Mesodermal cell (in vitro differentiated cells): Measurements from ENCODE around the gene PPARG.
"Not testable (repeated sequence)": the region's sequence is repeated elsewhere in the genome, so short reads cannot be mapped to it uniquely, and the experiment has no call there.

ENCODE experiments used
- H3K27ac ChIP-seq: 2 replicates; pipeline ENCODE4 v1.7.0; 2013; ENCODE audit warnings: mild to moderate bottlenecking, low read depth, low read length, moderate library complexity; ENCODE audit not compliant: severe bottlenecking
- H3K36me3 ChIP-seq: 2 replicates; pipeline ENCODE4 v1.7.1; 2013; ENCODE audit warnings: mild to moderate bottlenecking, low read length, moderate library complexity; ENCODE audit not compliant: control insufficient read depth, insufficient read depth
- H3K4me1 ChIP-seq: one replicate; pipeline ENCODE4 v1.7.1; 2013; ENCODE audit warnings: mild to moderate bottlenecking, low read length; ENCODE audit not compliant: insufficient read depth, control insufficient read depth, poor library complexity, severe bottlenecking
- H3K4me3 ChIP-seq: 2 replicates; pipeline ENCODE4 v1.7.0; 2013; ENCODE audit warnings: low read length, control low read depth, mild to moderate bottlenecking; ENCODE audit not compliant: insufficient read depth, poor library complexity, severe bottlenecking; ENCODE audit errors: extremely low read depth
- H3K9me3 ChIP-seq: 2 replicates; pipeline ENCODE4 v1.7.1; 2013; ENCODE audit warnings: mild to moderate bottlenecking, low read length, moderate library complexity; ENCODE audit not compliant: control insufficient read depth
- WGBS, 2 experiments: methylation state at CpG; one replicate each; pipeline ENCODE4 v1.1.5; 2013; ENCODE audit warnings: missing lambda C conversion rate in 2 of 2; ENCODE audit not compliant: insufficient coverage in 2 of 2; 5-methylcytosine and 5-hydroxymethylcytosine counted together

PPARG gene

DNA sequence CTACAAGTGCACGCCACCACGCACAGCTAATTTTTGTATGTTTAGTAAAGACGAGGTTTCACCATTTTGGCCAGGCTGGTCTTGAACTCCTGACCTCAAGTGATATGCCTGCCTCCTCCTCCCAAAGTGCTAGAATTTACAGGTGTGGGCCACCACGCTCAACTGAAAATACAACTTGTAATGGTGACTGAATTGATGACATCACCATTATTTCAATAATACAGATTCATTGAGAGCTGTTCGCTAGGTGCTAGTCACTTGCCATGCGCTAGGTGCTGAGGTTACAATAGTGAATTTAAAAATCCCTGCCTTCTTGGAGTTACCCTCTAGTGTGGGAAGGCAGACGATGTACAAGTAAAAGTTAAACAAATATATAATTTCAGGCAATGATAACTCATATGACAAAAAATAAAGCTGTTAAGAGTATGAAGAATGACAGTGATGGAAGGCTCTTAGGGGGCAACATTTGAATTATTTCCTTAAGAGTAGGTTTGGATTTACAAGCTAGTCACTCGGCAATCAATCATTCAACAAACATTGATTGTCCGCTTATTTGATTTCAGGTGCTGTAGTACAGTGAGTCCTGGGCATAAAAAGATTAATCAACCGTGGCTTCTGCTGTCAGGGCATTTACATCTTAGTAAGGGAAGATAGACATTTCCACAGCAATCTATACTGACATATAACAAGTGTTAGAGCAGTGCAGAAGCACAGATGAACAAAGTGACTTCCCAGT is 9.1 kb upstream of the PPARG start:
- Histone ChIP-seq H3K27ac (no peak overlapping the region), H3K36me3 (no peaks in the 10 kb centered on the region), H3K4me1 (no peaks in the 10 kb centered on the region), H3K4me3 (no peak overlapping the region), H3K9me3 (no peaks in the 10 kb centered on the region)
- WGBS, 2 experiments = 90 to 93% methylated on average over 2 to 5 of the region's 10 CpGs

DNA sequence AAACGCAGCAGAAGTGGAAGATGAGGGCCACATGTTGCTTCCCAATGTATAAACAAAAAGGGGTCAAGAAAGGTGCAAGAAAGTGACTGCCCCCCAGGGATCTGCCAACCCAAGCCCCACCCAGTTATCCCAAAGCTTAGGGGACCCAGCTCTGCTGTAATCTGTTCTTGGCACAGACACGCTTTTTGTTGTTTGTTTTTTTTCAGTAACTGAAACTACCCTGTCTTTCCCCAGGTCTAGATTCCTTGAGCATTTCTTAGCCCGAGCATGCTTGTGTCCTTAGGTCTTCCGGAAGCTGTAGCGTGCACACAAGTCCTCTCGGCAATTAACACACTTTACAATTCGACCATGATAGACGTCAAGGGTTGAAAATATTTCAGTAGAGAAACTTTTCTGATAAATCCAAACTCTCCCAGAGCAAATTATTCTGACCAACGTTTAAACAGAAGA is 8.5 kb upstream of the PPARG start:
- H3K9me3 ChIP-seq = peaks cover 3% of the 10 kb centered on the region
- WGBS, 2 experiments = 85 to 90% methylated on average over 4 to 5 of the region's 9 CpGs
- H3K27ac ChIP-seq = no peak overlapping the region
- no peaks in the 10 kb centered on the region for H3K36me3 ChIP-seq
- no peak overlapping the region for H3K4me3 ChIP-seq
- H3K4me1 ChIP-seq = no peaks in the 10 kb centered on the region

DNA sequence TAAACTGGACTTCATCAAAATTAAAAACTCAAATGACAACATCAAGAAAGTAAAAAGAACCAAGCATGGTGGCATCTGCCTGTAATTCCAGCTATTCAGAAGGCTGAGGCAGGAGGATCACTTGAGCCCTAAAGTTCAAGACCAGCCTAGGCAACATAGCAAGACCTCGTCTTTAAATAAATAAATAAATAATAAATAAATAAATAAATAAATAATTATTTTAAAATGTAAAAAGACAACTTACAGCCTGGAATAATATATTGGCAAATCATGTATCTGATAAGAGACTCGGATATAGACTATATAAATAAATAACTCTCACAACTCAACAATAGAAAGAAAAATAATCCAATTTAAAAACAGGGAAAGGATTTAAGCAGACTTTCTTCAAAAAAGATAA is 4.3 kb upstream of the PPARG start:
- Histone ChIP-seq H3K9me3 (peaks cover 4% of the 10 kb centered on the region), H3K4me3 (no peak overlapping the region), H3K36me3 (no peaks in the 10 kb centered on the region), H3K27ac (no peak overlapping the region), H3K4me1 (no peaks in the 10 kb centered on the region)
- WGBS, 2 experiments = no CpG with 5 or more reads among the region's 2 CpGs

DNA sequence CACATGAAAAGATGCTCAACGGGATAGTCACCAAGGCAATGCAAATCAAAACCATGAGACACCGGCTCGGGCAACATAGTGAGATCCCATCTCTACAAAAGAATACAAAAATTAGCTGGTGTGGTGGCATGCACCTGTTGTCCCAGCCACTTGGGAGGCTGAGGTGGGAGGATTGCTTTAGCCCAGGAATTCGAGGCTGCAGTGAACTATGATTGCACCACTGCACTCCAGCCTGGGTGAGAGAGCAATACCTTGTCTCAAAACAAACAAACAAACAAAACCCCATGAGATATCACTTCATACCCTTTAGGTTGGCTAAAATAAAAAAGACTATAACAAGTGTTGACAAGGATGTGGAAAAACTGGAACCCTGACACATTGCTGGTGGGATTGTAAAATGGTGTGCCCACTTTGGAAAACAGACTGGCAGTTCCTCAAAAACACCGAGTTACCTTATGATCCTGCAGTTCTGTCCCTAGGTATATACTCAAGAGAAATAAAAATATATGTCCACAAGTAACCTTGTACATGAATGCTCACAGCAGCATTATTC is 3.8 kb upstream of the PPARG start:
- H3K4me1 ChIP-seq = no peaks in the 10 kb centered on the region
- peaks cover 4% of the 10 kb centered on the region for H3K9me3 ChIP-seq
- no peaks in the 10 kb centered on the region for H3K36me3 ChIP-seq
- no peak overlapping the region for H3K27ac ChIP-seq
- WGBS, 2 experiments = 40 to 100% methylated on average over 1 to 3 of the region's 5 CpGs
- no peak overlapping the region for H3K4me3 ChIP-seq

DNA sequence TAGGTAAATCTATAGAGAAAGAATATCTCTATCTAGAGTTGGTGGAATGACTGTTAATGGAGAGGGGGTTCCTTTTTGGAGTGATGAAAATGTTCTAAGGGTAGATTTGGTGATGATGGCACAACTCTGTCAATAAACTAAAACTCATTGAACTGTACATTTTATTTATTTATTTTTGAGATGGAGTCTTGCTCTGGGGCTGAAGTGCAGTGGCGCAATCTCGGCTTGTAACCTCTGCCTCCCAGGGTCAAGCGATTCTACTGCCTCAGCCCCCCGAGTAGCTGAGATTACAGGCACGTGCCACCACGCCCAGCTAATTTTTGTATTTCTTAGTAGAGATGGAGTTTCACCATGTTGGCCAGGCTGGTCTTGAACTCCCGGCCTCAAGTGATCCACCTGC is 3.1 kb upstream of the PPARG start:
- H3K9me3 ChIP-seq, H3K4me3 ChIP-seq, H3K4me1 ChIP-seq, H3K27ac ChIP-seq, H3K36me3 ChIP-seq: not testable (repeated sequence)
- 92 to 100% methylated on average over 6 to 7 of the region's 7 CpGs for WGBS, 2 experiments

DNA sequence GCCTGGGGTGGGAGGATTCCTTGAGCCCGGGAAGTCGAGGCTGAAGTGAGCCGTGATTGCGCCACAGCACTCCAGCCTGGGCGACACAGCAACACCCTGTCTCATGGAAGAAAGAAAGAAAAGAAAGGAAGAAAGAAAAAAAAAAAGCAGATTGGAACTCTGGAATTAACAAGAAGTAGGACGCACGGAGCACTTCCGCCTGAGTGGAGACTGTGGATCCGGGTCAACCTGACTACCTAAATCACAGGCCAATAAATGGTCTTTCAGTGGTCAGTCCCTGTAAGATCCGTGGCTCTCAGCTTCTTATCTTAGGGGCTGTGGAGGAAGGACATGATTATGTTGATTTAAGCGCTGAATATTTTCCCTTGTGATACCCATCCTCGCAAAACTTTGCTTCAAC is 2.4 kb upstream of the PPARG start:
- Histone ChIP-seq H3K27ac (no peak overlapping the region), H3K4me1 (no peaks in the 10 kb centered on the region), H3K36me3 (no peaks in the 10 kb centered on the region), H3K4me3 (no peak overlapping the region), H3K9me3 (peaks cover 4% of the 10 kb centered on the region)
- 85 to 98% methylated on average over 8 to 9 of the region's 12 CpGs for WGBS, 2 experiments

DNA sequence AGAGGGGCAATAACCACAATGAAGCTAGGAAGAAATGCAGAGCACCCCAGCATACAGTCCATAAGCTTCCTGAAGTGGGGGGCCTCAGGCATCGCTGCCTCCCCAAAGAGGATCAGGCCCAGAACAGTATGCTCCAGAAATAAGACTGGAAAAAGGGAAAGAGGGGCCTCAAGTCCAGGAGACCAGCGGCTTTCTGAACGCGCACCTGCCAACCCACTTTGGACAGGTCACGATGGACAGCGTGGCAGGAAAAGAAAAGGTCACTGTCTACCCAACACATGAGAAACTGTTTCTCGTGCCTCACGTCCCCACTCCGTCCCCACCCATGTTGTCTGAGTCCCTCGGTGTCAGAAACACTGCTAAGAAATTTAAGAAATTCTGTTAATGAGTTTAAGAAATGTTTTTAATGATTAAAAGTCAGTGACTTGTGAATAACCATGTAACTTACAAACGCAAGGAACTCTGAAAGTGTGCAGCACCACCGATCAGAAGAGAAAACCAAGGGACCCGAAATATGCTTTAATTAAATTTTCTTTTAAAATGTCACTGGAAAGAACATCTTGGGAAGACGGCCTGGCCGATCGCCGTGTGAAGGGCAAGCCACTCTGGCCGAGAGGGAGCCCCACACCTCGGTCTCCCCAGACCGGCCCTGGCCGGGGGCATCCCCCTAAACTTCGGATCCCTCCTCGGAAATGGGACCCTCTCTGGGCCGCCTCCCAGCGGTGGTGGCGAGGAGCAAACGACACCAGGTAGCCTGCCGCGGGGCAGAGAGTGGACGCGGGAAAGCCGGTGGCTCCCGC is 1.7 kb upstream of the PPARG start:
- peak overlapping the region; percentile 23 for H3K4me3 ChIP-seq
- no peak overlapping the region for H3K27ac ChIP-seq
- H3K36me3 ChIP-seq = no peaks in the 10 kb centered on the region
- no peaks in the 10 kb centered on the region for H3K4me1 ChIP-seq
- WGBS, 2 experiments = 21 to 47% methylated on average over 19 to 22 of the region's 33 CpGs
- H3K9me3 ChIP-seq = peaks cover 4% of the 10 kb centered on the region

DNA sequence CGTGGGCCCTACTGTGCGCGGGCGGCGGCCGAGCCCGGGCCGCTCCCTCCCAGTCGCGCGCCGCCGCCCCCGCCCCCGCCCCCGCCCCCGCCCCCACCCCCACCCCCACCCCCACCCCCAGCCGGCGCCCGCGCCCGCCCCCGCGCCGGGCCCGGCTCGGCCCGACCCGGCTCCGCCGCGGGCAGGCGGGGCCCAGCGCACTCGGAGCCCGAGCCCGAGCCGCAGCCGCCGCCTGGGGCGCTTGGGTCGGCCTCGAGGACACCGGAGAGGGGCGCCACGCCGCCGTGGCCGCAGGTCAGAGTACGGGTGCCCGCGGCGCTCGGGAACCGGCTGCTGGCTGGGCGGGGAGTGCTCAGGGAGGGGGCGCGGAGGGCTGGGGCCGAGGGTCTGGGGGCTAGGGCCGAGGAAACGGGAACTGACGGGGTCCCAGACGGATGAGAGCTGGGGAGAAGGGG is 1.1 kb upstream of the PPARG start:
- H3K36me3 ChIP-seq = no peaks in the 10 kb centered on the region
- H3K27ac ChIP-seq = no peak overlapping the region
- peaks cover 4% of the 10 kb centered on the region for H3K9me3 ChIP-seq
- 0 to 3% methylated on average over 5 to 14 of the region's 63 CpGs for WGBS, 2 experiments
- no peaks in the 10 kb centered on the region for H3K4me1 ChIP-seq
- H3K4me3 ChIP-seq = peak overlapping the region; percentile 59

DNA sequence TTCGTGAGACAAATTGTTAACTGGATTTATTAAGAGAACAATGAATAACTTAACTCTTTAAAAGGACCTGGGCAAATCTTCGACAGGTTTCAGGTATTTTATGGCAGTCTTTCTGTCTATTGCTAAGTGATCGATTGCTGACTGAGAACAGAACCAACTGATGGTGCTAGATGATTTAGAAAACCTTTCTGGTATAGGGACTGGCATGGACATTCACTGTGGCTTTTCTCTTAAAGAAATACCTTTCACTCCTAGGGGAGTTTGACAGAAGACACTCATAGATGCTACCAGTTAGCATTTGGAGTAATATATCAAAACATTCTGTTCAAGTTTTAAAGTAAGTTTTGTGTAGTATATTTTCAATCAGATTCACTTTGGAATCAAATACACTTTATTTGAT is 654 bp downstream of the PPARG start:
- Histone ChIP-seq H3K36me3 (no peaks in the 10 kb centered on the region), H3K9me3 (peaks cover 4% of the 10 kb centered on the region), H3K4me1 (no peaks in the 10 kb centered on the region), H3K27ac (no peak overlapping the region), H3K4me3 (no peak overlapping the region)
- 60% methylated on average over 2 of the region's 3 CpGs; no CpG with 5 or more reads in 1 of the 2 experiments for WGBS, 2 experiments

DNA sequence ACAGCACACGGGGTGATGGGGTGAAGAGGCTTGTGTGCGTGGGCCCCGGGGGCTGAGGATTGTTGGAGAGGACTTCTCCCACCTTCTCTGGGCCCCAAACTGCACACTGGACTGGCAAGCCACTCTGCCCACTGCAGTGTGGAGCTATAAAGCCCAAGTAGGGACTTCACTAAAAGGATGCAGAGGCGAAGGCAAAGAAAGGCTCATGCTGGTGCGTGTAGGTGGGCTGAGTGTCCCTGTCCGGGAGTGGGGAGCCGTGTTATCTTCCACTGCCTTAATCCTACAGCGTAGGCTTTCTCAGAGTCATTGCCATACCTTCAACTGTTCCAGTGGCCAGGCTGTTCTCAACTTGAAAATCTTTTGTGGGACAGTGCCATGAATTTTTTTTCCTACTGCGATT is 3.9 kb downstream of the PPARG start:
- Histone ChIP-seq H3K4me1 (no peaks in the 10 kb centered on the region), H3K4me3 (no peak overlapping the region), H3K27ac (no peak overlapping the region), H3K36me3 (no peaks in the 10 kb centered on the region), H3K9me3 (no peaks in the 10 kb centered on the region)
- WGBS, 2 experiments = 73 to 78% methylated on average over 5 to 8 of the region's 9 CpGs
